COLO829 (cell line): Measurements from ENCODE around the gene HDGF.

Experiments
- DNase-seq: peaks from one replicate; pipeline ENCODE4 v3.0.0; 2012; ENCODE audit warnings: low spot score

Gene HDGF

DNA sequence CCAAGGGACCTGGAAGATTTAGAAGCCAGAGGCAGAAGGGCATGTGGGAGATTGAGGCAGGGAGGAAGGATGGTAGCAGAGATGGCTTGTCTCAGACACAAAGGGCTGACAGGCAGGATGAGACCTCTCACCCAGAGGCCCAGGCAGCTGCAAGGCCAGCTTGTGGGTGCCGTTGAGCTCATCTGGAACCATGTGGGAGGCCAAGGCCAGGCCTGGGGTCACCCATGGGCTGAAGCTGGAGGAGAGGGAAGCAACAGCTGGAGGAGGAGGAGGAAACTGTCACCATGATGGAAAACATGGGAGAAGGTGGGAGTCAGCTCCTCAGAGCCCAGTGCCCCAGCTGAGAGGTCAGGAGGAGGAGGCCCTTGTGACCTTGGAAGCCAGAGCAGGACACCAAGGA, 52.5 kb downstream of the HDGF start:
- DNase-seq = no peak

DNA sequence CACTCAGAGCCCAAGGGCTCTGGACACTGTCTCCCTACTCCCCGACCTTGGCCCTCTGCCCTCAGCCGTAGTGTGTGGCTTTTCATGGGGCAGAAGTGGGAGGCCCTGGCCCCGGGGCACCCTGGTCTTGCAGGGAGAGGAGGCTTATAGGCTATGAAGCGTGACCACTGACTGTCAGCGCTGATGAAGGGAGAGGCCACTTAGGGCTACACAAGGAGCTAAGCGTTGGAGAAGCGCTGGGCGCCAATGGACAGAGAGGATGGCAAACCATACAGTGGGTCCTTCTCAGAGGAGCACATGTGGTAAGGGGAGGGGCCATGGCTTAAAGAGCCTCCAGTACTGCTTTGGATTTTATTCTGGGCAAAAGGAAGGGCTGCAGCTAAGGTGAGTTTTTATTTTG, 54.0 kb downstream of the HDGF start:
- no peak for DNase-seq

DNA sequence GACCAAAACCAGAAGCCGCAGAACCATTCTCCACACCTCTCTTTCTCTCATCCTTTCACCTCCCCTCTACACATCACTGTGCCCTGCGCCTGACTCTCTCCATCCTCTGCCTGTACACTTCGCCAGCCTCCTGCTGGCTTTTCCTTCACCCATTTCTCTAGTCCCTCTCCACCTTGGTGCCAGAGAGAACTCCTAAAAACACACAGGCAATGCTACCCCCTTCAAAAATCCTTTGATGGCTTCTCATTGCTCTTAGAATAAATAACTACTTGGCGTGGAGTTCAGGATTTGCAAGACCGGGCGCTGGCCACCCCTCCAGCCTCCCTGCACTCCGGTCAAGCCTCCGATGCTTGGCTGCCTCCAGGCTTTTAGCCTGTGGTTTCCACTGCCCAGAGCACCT, 54.7 kb downstream of the HDGF start:
- DNase-seq = no peak

DNA sequence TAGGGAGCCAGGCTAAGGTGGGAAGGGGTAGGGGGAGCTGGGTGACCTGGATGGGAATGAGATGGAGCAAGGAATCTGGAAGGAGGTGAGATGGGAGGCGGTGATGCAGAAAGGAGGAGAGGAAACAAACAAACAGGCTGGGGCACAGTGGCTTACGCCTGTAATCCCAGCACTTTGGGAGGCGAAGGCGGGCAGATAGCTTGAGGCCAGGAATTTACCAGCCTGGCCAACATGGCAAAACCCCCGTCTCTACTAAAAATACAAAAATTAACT, 56.8 kb downstream of the HDGF start:
- no peak for DNase-seq

DNA sequence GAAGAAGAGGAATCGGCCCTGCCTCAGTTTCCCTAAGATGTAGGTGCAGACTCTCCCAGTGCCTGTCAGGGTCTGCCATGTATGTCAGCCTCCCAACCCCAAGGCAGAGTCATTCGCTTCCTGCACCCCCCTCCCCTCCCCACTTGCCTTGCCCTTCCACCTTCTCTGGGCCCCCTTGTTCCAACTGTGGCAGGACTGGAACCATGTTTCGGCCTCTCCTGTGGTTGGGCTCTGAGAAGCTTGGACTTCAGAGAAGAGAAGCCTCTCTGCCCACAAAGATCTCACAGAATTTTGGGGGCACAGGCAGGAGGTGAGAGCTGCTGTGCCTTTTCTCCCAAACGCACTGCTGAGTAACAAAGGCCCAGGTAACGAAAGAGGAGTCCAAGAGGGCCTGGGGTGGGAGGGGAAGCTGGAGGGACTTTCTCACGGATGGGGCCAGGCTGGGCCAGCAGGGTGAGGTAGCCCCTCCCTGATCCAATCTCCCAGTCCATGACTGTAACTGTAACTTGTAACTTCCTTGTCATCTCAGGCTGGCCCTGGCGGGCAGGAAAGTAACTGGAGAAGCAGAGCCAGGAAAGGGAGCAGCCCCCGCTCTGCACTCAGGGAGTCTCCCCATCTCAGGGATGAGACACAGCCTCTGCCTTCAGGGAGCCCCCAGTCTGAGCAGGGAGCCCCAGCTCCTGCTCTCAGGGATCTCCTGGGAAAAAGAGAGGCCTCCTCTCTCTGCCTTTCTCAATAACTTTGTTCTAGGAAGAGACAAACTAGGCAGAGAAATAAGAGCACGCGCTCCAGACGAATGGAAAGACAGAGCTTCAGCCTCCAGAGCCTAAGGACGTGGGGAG, 57.4 kb downstream of the HDGF start:
- no peak for DNase-seq

DNA sequence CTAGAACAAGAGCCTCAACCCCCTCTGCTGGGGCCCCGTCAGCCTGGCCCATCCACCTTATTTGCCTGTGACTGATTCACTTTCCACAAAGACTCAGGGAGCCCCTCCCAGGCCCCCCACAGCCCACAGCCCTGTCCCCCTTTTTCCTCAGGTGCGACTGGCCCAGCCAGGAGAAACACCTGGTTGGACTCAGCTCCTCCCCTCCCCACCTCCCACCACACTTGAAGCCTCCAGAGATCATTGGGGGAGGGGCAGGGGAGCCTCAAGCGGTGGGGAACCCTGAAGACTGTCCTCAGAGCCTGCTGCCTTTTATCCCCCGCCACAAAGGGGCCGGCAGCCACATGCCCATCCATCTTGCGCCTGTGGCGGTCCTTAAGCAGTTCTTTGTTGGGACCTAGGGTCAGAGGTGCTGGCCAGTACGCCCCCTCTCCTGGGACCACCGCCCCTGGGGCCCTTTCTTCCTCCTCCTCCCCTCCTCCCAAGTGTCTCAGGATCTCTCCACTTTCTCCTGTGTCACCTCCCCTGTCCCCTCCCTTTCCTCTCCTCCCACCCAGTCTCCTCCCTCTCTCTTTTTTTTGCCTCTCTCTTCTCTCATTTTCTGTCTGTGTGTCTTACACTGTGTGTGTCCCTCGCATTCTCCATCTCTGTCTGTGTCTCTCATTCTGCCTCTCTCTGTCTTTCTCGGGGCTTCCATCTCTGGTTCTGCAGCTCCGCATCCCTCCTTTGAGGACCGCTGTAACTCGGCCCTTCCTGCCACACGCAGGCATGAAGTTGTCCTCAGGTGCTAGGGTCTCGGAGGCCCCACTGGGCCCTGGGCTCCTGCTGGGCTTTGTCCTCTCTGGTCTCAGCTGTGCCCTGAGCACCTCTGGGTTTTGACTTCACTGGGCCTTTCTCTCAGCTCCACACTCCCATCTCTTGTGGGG, 58.3 kb downstream of the HDGF start:
- no peak for DNase-seq

DNA sequence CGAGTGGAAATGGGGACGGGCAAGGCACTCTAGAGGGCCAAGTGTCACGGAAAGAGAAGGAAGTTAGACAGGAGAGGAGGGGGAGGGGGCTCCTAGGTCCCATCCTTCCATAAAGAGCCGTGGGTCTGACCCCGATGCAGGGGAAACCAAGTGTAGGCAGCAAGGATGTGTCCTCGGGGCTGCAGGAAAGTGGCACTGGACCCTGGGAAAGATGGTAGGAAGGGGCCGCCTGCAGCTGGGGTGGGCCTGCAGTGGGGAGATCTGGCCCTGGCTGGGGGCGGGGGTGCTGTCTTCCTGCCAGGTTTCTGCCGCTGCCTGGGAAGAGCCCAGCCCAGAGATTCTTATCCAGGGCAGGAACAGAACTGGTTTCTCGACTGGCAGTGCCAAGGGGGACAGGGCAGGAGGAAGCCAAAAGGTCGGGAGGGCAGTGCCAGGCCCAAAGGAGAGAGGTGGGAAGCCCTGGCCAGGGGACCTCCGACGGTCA, 59.0 kb downstream of the HDGF start:
- no peak for DNase-seq
